ENCODE data around the gene AKAP17A.

Gene AKAP17A

DNA sequence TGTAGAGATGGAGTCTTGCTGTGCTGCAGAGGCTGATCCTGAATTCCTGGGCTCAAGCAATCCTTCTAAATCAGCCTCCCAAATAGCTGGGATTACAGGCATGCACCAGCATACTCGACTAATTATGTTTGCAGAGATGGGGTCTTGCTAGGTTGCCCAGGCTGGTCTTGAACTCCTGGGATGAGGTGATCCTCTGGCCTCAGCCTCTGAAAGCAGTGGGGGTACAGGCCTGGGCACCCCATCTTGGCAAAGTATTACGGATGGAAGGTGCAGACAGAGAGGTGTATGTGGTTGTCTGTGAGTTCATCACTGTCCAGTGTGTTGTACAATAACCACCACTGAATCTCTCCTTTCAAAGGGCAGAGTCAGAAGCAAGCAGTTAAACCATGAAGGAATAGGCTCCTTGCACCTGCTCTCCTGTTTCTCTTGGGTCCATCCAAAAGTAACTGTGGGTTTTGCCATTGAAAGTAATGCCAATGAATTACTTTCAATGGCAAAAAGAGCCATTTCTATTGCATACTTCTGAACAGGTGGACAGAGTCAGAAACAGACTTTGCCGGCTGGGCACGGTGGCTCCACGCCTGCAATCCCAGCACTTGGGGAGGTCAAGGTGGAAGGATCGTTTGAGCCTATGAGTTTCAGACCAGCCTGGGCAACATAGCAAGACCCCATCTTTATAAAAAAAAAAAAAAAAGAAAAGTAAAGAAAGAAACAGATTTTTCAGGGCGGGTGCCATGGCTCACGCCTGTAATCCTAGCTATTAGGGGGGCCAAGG lies 7.0 kb upstream of the AKAP17A start:
- DNase-seq = no peak

GRCh38 chrX:1587161-1587560 lies 4.2 kb upstream of the AKAP17A start:
- DNase-seq = no peak

DNA sequence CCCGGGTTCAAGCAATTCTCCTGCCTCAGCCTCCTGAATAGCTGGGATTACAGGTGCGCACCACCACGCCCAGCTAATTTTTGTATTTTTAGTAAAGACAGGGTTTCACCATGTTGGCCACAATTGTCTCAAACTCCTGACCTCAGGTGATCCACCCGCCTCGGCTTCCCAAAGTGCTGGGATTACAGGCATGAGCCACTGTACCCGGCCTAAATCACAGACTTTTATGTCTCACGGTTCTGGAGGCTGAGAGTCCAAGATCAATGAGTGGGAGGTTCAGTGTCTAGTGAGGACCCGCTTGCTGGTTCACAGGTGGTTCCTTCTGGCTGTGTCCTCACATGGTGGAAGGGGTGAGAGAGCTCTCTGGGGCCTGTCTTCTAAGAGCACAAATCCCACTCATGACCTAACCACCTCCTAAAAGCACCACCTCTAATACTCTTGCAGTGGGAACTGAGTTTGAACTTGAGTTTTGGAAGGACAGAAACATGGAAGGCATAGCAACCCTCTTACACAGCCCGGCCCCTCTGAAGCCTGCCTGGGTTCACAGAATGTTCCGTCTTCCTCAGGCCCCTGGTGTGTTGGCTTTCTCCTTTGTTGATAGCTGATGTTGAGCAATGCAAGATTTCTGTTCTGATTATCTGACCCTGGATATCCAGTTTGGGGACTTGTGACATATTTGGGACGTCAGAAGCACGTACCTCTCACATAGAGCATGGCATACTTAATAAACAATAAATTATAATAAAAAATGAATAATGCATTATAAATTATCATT lies 1.9 kb upstream of the AKAP17A start:
- no peak for DNase-seq

DNA sequence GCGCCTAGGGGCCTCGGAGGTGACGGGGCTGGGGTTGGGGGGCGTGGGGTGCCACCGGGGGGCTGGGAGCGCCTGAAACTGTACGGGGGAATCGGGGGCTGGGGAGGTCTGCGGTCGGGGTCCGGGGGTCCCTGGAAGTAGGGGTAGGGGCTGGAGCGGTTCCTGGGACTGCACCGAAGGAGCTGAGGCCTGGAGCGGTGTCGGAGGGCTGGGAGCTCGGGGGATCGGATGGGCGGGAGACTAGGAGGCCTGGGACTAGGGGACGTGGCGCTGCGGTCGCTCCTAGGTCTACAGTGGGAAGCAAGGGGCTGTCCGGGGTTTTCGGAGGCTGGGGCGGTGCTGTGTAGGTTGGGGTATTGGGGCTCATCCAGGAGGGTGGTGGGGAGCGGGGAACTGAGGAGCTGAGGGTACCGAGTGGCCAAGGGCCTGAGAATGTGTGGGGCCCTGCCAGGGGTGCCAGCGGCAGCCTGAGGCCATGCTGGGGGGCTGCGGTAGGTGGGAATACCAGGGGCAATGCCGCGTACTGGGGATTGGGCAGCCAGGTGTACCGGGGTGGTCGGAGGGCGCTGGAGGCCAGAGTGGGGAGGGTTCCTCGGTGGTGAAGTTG lies 562 bp downstream of the AKAP17A start:
- DNase-seq = no peak

DNA sequence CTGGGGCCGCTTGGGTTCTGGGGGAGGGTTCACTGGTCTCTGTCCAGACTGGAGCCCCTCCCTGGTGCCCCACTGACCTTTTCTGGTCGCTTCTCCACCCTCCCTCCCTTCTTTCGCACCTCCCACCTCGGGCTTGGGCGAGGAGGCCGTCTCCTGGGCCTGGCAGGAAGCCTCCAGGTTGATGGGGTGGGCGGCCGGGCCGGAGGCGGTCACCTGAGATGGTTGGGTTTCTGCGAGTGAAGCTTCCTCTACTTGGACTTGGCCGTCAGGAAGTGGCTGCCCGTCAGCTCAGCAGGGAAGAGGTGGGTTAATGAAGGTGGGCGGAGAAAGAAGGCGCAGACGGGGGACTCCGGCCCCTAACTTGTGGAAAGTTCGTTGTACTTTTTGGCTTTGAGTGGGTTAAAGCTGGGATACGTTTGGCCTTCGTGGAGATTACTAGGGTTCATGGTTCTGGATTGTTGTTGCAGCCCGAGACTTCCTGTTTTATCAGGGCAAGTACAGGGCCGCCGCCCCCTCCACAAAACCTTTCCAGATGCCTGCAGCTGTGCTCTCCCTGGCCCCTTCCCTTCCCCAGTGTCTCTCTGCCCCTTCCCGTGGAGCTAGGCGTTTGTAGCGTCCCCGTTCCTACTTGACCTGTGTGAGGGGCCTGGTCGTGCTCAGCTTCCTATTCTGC lies 1.2 kb downstream of the AKAP17A start:
- DNase-seq = peak; percentile 16

GRCh38 chrX:1593286-1594271 lies 2.2 kb downstream of the AKAP17A start:
- no peak for DNase-seq

DNA sequence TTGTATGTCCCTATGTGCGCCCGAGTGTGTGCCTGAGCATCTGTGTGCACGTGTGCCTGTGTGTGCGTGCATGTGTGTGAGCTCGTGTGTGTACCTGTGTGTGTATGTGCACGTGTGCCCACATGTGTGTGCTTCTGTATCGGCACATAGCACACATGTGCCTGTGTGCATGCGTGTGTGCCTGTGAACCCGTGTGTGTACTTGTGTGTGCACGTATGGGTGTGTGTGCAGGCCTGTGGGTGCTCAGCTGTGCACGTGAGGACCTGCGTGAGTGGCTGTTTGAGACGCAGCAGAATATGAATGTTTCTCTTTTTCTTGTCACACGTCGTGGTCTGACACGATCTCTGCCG lies 4.3 kb downstream of the AKAP17A start:
- DNase-seq = no peak

GRCh38 chrX:1596676-1597344 lies 5.4 kb downstream of the AKAP17A start:
- no peak for DNase-seq

- DNase-seq = no peak
These were observed 6.1 kb downstream of the AKAP17A start for GRCh38 chrX:1597345-1598020.

DNA sequence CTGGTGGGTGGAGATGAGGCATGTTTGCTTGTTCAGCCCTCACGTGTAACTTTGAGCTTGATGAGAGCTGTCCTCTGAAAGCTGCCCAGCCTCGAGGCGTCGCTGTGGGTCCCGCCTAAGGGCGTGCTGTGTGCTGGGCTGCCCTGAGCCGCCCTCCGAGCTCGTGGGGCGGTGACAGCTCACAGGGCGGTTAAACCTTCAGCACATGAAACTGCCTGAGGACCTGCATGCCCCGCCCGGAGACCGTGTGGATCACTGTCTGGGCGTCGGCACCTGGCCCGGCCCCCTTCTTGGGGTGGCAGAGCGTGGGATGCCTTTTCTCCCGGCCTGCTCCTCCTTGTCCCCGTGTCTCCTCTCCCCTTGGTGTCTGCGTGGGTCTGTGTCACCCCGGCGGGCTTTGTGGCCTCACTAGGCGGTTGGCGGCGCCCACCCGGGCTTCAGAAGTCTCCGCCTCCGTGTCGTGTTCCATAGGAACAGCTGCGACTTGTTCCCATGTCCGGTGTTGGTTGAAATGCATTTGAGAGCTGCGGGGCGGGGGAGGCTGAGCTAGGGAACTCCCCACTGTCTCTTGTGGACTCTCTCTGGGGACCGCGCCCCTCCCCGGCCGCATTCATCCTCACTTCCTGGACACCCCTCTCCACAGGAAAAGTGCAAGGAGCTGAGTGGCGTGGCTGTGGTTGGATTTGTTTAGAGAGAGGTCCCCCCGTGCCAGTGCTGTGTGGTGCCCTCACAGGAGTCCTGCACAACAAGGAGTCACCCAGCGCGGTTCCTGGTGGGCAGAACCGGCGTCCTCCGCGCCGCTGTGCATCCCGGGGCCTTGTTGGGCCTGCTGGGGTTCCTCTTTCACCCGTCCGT lies 6.8 kb downstream of the AKAP17A start:
- no peak for DNase-seq

DNA sequence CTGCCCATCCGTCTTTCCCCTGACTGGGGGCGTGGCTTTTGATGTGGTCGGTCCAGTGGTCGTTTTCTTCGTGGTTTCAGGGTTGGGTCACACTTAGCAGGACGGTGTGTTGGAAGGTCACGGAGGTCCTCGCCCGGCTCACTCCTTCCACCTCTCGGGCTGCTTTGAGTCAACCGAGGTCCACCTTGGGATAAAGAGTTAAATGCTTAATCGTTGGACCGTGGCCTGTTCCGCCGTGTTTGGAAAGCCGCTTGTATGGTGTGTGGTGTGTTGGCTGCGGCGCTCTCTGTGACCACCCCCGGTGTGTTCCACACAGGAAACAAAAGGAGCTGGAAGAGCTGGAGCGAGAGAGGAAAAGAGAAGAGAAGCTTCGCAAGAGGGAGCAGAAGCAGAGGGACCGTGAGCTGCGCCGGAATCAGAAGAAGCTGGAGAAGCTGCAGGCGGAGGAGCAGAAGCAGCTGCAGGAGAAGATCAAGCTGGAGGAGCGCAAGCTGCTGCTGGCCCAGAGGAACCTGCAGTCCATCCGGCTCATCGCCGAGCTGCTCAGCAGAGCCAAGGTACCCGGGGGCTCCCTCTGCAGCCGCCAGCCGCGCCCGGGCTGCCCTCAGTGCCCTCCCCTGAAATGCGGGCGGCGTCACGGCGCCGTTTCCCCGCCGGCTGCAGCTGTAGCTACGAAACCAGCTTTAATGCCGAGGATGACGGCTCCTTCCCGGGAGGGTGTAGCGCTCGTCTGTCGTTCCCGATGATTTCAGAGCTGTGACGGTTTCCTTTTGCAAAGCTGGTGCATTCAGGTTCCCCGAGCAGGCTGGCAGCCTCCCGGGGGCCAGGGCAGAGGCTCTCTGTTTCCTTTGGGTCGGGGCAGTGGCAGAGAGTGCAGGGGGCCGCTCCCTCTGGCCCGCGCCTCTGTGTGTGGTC lies 7.7 kb downstream of the AKAP17A start:
- DNase-seq = no peak

GRCh38 chrX:1599791-1600405 lies 8.5 kb downstream of the AKAP17A start:
- no peak for DNase-seq

GRCh38 chrX:1600406-1601050 lies 9.1 kb downstream of the AKAP17A start:
- no peak for DNase-seq

DNA sequence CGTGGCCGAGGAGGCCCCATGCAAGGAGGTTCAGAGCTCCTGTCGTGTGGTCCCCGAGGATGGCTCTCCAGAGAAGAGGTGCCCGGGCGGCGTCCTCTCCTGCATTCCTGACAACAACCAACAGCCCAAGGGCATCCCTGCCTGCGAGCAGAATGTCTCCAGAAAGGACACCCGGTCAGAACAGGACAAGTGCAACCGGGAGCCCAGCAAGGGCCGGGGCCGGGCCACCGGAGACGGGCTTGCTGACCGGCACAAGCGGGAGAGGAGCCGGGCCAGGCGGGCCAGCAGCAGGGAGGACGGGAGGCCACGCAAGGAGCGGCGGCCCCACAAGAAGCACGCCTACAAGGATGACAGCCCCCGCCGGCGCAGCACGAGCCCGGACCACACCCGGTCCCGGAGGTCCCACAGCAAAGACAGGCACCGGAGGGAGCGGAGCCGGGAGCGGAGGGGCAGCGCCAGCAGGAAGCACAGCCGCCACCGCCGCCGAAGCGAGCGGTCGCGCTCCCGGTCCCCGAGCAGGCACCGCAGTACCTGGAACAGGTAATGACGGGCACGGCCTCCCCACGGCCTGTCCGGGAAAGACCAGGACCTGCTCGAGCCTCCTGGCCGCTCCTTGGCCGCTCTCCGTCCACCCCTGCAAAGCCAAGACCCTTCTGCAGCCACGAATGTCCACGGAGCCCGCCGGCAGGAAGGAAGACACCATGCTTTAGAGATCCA lies 9.8 kb downstream of the AKAP17A start:
- DNase-seq = no peak

DNA sequence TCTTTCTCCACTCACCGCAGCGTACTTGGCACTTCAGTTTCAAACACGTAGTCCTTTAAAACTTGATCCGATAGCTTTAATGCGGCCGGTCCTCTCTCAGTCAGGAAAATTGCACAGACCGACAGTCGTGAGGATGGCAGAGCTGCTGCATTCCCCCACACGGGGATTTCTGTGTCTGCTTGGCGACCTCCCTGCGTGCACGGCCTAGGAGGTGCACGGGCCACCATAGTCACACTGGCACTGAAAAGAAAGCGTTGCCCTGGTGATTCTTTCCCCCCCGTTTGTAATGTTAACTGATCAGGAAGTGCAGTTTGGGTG lies 10.3 kb downstream of the AKAP17A start:
- no peak for DNase-seq

DNA sequence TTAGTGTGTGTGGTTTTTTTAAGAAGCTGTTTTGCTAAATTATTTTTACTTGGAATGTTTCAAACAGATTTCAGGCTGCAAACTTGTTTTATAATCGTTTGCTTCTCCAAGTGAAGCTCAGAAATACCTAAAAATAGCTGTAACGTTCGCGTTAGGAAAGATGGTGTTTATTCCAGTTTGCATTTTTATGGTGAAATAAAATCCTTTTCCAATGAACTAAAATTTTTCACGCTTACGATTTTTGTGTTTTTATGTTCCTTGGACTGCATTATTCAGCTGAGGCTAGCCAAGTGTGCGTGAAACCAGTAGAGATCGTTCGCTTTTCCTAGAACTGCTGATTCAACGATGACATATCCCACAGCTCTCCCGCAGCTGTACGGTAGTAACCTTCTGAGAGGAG lies 10.9 kb downstream of the AKAP17A start:
- no peak for DNase-seq

- no peak for DNase-seq
These were observed 15.1 kb downstream of the AKAP17A start for GRCh38 chrX:1606496-1606895.

All from fibroblast of skin of back (primary cell).